Hepatocyte (in vitro differentiated cells): Measurements from ENCODE around the gene RPL27A. TPM values are rescaled to one million over a fixed set of nuclear protein-coding genes. Genes with fewer than 3 reads are reported as not detected.
A peak's percentile ranks its signal among the peaks of the same experiment; 100 is the strongest.

ENCODE experiments used
- DNase-seq: peaks from one replicate; pipeline ENCODE4 v3.0.0-alpha.2; 2016; ENCODE audit warnings: low spot score
- H2AFZ ChIP-seq: fragments of 200-600 bp; sonication (generic); 2 replicates; pipeline ENCODE4 v1.6.0; 2016; ENCODE audit warnings: antibody characterized with exemption, mild to moderate bottlenecking
- H3K27ac ChIP-seq: fragments of 200-600 bp; sonication (generic); 2 replicates; pipeline ENCODE4 v1.5.1; 2016; ENCODE audit warnings: mild to moderate bottlenecking
- H3K27me3 ChIP-seq: fragments of 200-600 bp; sonication (generic); 2 replicates; pipeline ENCODE4 v1.6.1; 2016
- H3K36me3 ChIP-seq: fragments of 200-600 bp; sonication (generic); replicated peaks from 2 replicates; pipeline ENCODE4 v1.5.1; 2016; ENCODE audit warnings: low read depth; ENCODE audit not compliant: insufficient read depth
- H3K4me1 ChIP-seq: fragments of 200-600 bp; sonication (generic); 2 replicates; pipeline ENCODE4 v1.5.1; 2016; ENCODE audit warnings: mild to moderate bottlenecking, moderate library complexity; ENCODE audit not compliant: insufficient read depth
- H3K4me2 ChIP-seq: fragments of 200-600 bp; sonication (generic); 2 replicates; pipeline ENCODE4 v1.6.0; 2016
- H3K4me3 ChIP-seq: fragments of 200-600 bp; sonication (generic); 2 replicates; pipeline ENCODE4 v1.5.1; 2016; ENCODE audit warnings: mild to moderate bottlenecking
- H3K79me2 ChIP-seq: fragments of 200-600 bp; sonication (generic); 2 replicates; pipeline ENCODE4 v1.6.0; 2017; ENCODE audit warnings: mild to moderate bottlenecking
- H3K9me2 ChIP-seq: fragments of 200-600 bp; sonication (generic); replicated peaks from 2 replicates; pipeline ENCODE4 v1.6.0; 2017; ENCODE audit warnings: mild to moderate bottlenecking; ENCODE audit not compliant: insufficient read depth
- H3K9me3 ChIP-seq: fragments of 200-600 bp; sonication (generic); 2 replicates; pipeline ENCODE4 v1.5.1; 2016; ENCODE audit warnings: low read depth, mild to moderate bottlenecking
- H4K20me1 ChIP-seq: fragments of 200-600 bp; sonication (generic); 2 replicates; pipeline ENCODE4 v1.6.0; 2016; ENCODE audit warnings: mild to moderate bottlenecking; ENCODE audit not compliant: insufficient read depth, poor library complexity, severe bottlenecking
- CTCF ChIP-seq: fragments of 200-600 bp; sonication (generic); IDR thresholded peaks from 2 replicates; pipeline ENCODE4 v1.5.1; 2016; ENCODE audit warnings: antibody characterized with exemption, mild to moderate bottlenecking; ENCODE audit not compliant: poor library complexity
- EZH2 ChIP-seq: fragments of 200-600 bp; sonication (generic); IDR thresholded peaks from 2 replicates; pipeline ENCODE4 v1.6.1; 2016; ENCODE audit warnings: antibody characterized with exemption, mild to moderate bottlenecking, borderline replicate concordance
- EZH2phosphoT487 ChIP-seq: fragments of 200-600 bp; sonication (generic); IDR thresholded peaks from one replicate; pipeline ENCODE4 v1.6.1; 2018; ENCODE audit warnings: antibody characterized with exemption, mild to moderate bottlenecking, low read depth, moderate library complexity; ENCODE audit not compliant: unreplicated experiment, severe bottlenecking
- WGBS: methylation state at CpG from one replicate; pipeline ENCODE4 v1.1.6; 2016; ENCODE audit warnings: low lambda C conversion rate; ENCODE audit errors: missing lambda C conversion rate; 5-methylcytosine and 5-hydroxymethylcytosine counted together
- polyA plus RNA-seq: library from polyadenylated mRNA; unstranded; fragments of >200 nt; fragmentation: Nextera tagmentation; extraction: Ambion mirVana; gene quantifications from 2 replicates; pipeline ENCODE4 v1.2.1, GENCODE V29; 2016
- total RNA-seq: library from RNA; depleted of rRNA; stranded (reverse); fragments of >200 nt; gene quantifications from 2 replicates; pipeline ENCODE4 v1.2.3, GENCODE V29; 2014

Gene RPL27A
- total and polyA plus RNA-seq, 2 experiments from 2014 or later = 803 to 818 TPM

- 48% methylated on average over 13 of the region's 13 CpGs for WGBS
- Histone ChIP-seq H3K4me3 (no peak overlapping the region), H3K36me3 (no peaks in the 10 kb centered on the region), H4K20me1 (no peaks in the 10 kb centered on the region), H3K4me2 (peak overlapping the region; percentile 21), H3K27me3 (no peaks in the 10 kb centered on the region), H3K79me2 (peaks cover 3% of the 10 kb centered on the region), H3K27ac (peak overlapping the region; percentile 98), H3K9me3 (no peaks in the 10 kb centered on the region), H3K9me2 (no peaks in the 10 kb centered on the region), H3K4me1 (peaks cover 79% of the 10 kb centered on the region), H2AFZ (no peak overlapping the region)
- DNase-seq = no peak
- TF ChIP-seq EZH2 = no peak
- no peak for TF ChIP-seq CTCF
- no peak for TF ChIP-seq EZH2phosphoT487
Measured at GRCh38 chr11:8721609-8722500, 39.3 kb downstream of the RPL27A start.

- no peak for DNase-seq
- Histone ChIP-seq H2AFZ (no peak overlapping the region), H4K20me1 (no peaks in the 10 kb centered on the region), H3K4me1 (peaks cover 77% of the 10 kb centered on the region), H3K9me2 (no peaks in the 10 kb centered on the region), H3K27me3 (no peaks in the 10 kb centered on the region), H3K36me3 (no peaks in the 10 kb centered on the region), H3K4me2 (no peak overlapping the region), H3K27ac (peak overlapping the region; percentile 98), H3K4me3 (no peak overlapping the region), H3K79me2 (peaks cover 3% of the 10 kb centered on the region), H3K9me3 (no peaks in the 10 kb centered on the region)
- whole genome bisulfite sequencing = 97% methylated on average over 3 of the region's 3 CpGs
- TF ChIP-seq EZH2phosphoT487 (no peak), CTCF (no peak), EZH2 (no peak)
Measured at GRCh38 chr11:8722809-8723208, 40.2 kb downstream of the RPL27A start.

- Histone ChIP-seq H3K4me2 (no peak overlapping the region), H2AFZ (no peak overlapping the region), H3K79me2 (peaks cover 3% of the 10 kb centered on the region), H3K27me3 (no peaks in the 10 kb centered on the region), H3K4me1 (peaks cover 78% of the 10 kb centered on the region), H3K27ac (peak overlapping the region; percentile 98), H3K9me2 (no peaks in the 10 kb centered on the region), H3K4me3 (no peak overlapping the region), H4K20me1 (no peaks in the 10 kb centered on the region), H3K36me3 (no peaks in the 10 kb centered on the region), H3K9me3 (no peaks in the 10 kb centered on the region)
- WGBS = 94% methylated on average over 7 of the region's 7 CpGs
- no peak for DNase-seq
- TF ChIP-seq CTCF = no peak
- no peak for TF ChIP-seq EZH2
- no peak for TF ChIP-seq EZH2phosphoT487
Measured at GRCh38 chr11:8723711-8724110, 41.1 kb downstream of the RPL27A start.
